Keratinocyte (primary cell): ENCODE measurements around the gene EBLN2.
"Not testable (repeated sequence)": the region's sequence is repeated elsewhere in the genome, so short reads cannot be mapped to it uniquely, and the experiment has no call there.

Source experiments
- CTCF ChIP-seq, 3 experiments: IDR thresholded peaks in 1 of 3; conservative IDR thresholded peaks in 1 of 3; optimal IDR thresholded peaks in 1 of 3; 2 replicates in 2 of 3; 3 replicates in 1 of 3; pipeline versions ENCODE3 to v1.5.1; 2011; ENCODE audit warnings: low read length in 3 of 3, mild to moderate bottlenecking in 3 of 3, moderate library complexity in 2 of 3, control low read depth in 1 of 3, inconsistent platforms in 1 of 3; ENCODE audit not compliant: insufficient read depth in 2 of 3; ENCODE audit errors: extremely low read depth in 1 of 3
- EZH2 ChIP-seq: IDR thresholded peaks from one replicate; pipeline ENCODE4 v1.6.1; 2012; ENCODE audit warnings: inconsistent platforms, mild to moderate bottlenecking, low read length, moderate library complexity

- not testable (repeated sequence) for TF ChIP-seq CTCF (optimal IDR thresholded peaks at IDR 0.05 in 1 of 3, IDR thresholded peaks at IDR 0.05 in 1 of 3, conservative IDR thresholded peaks at IDR 0.05 in 1 of 3; ENCODE audit: extremely low read depth in 1 of 3, insufficient read depth in 2 of 3, low read length in 3 of 3); EZH2
Measured at GRCh38 chr3:73066243-73066642, 4.8 kb downstream of the EBLN2 start.
